Erythroblast (primary cell): Measurements from ENCODE around the gene EIF3A.

Experiments used
- GATA1 ChIP-seq: IDR thresholded peaks from 2 replicates; pipeline ENCODE4 v1.6.1; 2011; ENCODE audit warnings: low read depth, mild to moderate bottlenecking, control low read depth, low read length, moderate library complexity
- POLR2A ChIP-seq: IDR thresholded peaks from 2 replicates; pipeline ENCODE4 v1.6.1; 2011; ENCODE audit warnings: mild to moderate bottlenecking, low read length

DNA sequence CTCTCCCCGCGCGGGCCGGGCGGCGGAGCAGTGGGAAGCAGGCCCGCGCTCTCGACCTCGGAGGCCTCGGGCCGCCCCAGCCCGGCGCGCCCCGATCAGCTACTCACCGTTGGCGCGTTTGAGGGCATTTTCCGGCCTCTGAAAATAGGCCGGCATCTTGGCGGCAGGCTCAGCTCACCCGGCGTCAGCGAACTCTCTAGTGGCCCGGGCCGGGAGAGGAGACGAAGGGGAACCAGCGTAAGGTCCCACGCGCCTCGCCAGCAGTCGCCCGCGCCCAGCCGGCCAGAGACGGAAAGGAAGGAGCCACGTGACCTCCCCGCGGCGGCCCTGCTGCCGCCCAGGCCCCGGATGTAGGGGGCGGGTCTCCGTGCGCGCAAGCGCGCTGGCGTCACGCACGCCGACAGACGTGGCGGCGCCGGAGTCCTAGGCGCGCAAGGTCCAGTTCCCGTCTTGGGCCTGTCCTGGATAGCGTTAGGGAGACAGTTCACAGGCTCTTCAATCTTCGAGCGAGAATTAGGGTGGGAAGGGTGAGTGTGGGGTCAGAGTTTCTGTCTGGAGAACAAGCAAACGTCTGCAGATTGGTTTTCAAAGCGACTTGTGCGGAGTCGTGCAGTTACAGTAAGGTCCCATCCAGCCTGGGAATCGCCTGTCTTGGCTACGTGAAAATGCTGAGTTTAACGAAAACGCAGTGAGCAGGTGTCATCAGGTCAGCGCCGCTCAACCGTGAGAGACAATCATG lies at the start of gene EIF3A:
- TF ChIP-seq POLR2A: peak; percentile 98
- TF ChIP-seq GATA1: no peak
